Vagina (tissue), 2 donors: ENCODE results near the gene JADE2.

ENCODE experiments used
- POLR2A ChIP-seq, 2 donors: fragments of 450-650 bp; IDR thresholded peaks; one replicate each; pipeline ENCODE4 v1.6.1; 2017; ENCODE audit warnings: antibody characterized with exemption in 2 of 2, mild to moderate bottlenecking in 2 of 2, moderate library complexity in 2 of 2
- POLR2AphosphoS5 ChIP-seq, 2 donors: sonication (generic); formaldehyde crosslinking; IDR thresholded peaks; one replicate each; pipeline ENCODE4 v1.9.0; 2017; ENCODE audit warnings: antibody characterized with exemption in 2 of 2, mild to moderate bottlenecking in 2 of 2, low read depth in 1 of 2; ENCODE audit not compliant: insufficient read depth in 1 of 2
- TF ChIP-seq, protein P1 (sequence below), 3 experiments: fragments of 450-650 bp in 2 of 3; fragments of 200-600 bp in 1 of 3; sonication (generic) in 1 of 3; IDR thresholded peaks; one replicate each; pipeline ENCODE4 v1.5.1; 2017 to 2019; ENCODE audit warnings: antibody characterized with exemption in 3 of 3, mild to moderate bottlenecking in 2 of 3, moderate library complexity in 2 of 3

DNA sequence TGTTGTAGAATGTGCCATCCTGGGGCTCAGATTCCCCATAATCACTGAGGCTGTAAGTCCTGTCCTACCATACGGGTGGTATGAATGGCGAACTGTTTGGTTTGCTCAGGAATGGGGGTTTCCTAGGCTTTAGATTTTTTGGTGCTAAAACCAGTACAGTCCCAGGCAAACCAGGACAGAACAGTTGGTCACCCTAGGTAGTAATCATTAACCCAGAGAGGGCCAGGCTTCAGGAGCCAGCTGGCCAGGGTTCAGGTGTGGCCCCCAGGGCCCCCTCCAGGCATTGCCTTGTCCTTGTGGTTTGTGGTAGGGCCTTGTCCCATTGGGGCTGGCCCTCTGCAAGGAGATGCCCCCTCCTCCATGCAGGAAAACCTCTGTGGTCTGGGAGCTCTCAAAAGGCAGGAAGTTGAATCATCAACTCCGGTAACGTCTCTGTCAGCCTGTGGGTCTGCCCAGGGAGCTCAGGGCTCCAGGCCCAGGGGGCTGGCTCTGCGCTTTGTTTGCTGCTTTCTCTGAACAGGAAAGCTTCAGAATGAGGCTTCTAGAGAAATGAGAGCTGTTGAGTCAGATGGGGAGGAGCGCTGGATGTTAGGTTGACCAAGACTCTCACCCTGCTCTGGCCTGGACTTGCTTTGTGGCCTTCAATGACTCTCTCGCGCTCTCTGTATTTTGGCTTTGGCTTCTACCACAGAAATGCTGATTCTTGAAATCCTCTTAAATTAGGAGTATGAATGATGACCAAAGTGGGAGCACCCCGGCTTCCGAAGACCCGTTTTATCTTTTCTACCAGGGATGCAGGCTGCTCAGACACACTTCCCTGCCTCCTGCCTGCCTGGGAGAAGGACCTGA, 22.2 kb upstream of the JADE2 start:
- TF ChIP-seq, protein P1, sequence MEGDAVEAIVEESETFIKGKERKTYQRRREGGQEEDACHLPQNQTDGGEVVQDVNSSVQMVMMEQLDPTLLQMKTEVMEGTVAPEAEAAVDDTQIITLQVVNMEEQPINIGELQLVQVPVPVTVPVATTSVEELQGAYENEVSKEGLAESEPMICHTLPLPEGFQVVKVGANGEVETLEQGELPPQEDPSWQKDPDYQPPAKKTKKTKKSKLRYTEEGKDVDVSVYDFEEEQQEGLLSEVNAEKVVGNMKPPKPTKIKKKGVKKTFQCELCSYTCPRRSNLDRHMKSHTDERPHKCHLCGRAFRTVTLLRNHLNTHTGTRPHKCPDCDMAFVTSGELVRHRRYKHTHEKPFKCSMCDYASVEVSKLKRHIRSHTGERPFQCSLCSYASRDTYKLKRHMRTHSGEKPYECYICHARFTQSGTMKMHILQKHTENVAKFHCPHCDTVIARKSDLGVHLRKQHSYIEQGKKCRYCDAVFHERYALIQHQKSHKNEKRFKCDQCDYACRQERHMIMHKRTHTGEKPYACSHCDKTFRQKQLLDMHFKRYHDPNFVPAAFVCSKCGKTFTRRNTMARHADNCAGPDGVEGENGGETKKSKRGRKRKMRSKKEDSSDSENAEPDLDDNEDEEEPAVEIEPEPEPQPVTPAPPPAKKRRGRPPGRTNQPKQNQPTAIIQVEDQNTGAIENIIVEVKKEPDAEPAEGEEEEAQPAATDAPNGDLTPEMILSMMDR (IDR thresholded peaks at IDR 0.05), result no peak
- TF ChIP-seq POLR2A (IDR thresholded peaks at IDR 0.05) (peak in 1 of 2 donors; percentile 20), POLR2AphosphoS5 (IDR thresholded peaks at IDR 0.05; ENCODE audit: insufficient read depth in 1 of 2, low read depth in 1 of 2) (peak; percentile 9 to 74)
